Activated gamma-delta T cell (primary cell): ENCODE results near the gene CD52.

ENCODE experiments used
- DNase-seq: peaks from one replicate; lab custom pipeline; 2025; lab: John Stamatoyannopoulos, UW

CD52 gene

GRCh38 chr1:26335774-26336476, 18.2 kb downstream of the CD52 start:
- DNase-seq: no peak

GRCh38 chr1:26336477-26337205, 18.9 kb downstream of the CD52 start:
- peak; percentile 72 for DNase-seq

DNA sequence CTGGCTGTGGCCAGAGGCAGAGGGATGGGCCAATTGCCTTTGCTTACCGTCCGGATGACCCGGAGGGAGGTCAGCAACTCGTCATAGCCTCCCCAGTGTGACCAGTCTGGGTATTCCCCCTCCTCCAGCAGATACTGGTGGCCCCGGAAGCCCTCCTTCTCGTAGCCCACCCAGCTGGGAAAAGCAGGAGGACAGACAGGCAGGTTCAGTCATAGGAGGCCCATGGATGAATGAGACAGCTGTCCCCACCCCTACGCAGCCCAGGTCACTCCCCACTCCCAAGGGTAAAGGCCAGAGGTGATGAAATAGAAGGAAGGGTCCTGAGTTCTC, 19.4 kb downstream of the CD52 start:
- DNase-seq: no peak

DNA sequence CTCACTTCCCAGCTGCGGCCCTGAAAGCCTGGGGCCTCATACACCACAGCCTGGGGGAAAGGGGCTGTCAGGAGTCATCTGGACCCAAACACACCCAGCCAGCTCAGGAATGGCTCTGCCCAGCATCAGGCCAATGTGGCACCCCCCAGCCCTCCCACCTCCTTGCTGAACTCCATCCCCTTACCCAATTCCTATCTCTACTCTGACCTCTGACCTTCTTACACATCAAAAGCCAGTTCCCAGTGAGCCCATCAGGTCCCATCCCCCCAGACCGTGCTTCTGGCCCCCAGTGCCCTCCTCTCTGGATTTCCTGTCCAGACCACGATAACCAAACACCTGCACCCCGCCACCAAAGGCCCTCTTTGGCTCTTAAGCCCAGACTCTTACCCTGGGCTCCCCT, 19.9 kb downstream of the CD52 start:
- no peak for DNase-seq

GRCh38 chr1:26338670-26339069, 20.9 kb downstream of the CD52 start:
- no peak for DNase-seq

DNA sequence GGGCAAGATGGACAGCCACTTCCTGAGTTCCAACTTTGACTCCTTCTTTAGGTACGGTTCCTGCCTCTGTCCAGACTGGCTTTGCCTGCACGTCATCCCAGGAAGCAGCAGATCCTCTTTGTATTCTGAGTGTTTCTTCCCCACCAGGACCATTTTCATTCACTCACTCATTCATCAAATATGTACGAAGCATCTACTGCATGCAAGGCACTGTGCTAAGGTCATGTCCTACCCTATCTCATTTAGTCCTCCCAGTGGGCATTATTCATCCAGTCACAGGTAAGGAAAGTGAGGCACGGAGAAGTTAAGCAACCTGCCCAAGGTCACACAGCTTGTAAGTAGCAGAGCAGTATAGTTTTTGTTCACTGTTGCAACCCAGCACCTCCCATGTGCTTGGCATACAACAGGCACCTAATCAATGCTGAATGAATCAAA, 22.3 kb downstream of the CD52 start:
- no peak for DNase-seq

- no peak for DNase-seq
These were observed 26.6 kb downstream of the CD52 start for GRCh38 chr1:26344147-26344920.

DNA sequence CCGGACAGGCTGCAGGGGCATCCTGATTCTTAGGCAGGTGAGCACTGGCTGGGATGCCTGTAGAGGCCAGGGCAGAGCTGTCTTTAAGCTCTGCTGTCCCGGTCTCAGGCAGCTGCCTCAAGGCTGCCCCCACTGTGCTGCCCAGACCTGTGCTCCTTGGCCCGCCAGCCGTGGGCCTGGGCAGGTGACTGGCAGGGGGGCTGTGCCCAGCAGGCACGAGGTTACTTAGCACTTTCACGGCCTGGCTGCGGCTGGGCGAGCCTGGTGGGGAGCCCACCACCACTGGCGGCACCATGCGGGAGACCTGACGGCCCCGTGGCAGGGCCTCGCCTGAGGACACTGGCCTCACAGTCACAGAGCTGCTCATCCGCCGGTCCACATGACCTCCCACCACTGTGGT, 28.0 kb downstream of the CD52 start:
- DNase-seq: no peak

GRCh38 chr1:26346274-26347033, 28.7 kb downstream of the CD52 start:
- no peak for DNase-seq

GRCh38 chr1:26349188-26349876, 31.6 kb downstream of the CD52 start:
- DNase-seq: no peak

GRCh38 chr1:26349877-26350244, 32.1 kb downstream of the CD52 start:
- no peak for DNase-seq

- DNase-seq: no peak
These were observed 32.6 kb downstream of the CD52 start for GRCh38 chr1:26350343-26350700.

DNA sequence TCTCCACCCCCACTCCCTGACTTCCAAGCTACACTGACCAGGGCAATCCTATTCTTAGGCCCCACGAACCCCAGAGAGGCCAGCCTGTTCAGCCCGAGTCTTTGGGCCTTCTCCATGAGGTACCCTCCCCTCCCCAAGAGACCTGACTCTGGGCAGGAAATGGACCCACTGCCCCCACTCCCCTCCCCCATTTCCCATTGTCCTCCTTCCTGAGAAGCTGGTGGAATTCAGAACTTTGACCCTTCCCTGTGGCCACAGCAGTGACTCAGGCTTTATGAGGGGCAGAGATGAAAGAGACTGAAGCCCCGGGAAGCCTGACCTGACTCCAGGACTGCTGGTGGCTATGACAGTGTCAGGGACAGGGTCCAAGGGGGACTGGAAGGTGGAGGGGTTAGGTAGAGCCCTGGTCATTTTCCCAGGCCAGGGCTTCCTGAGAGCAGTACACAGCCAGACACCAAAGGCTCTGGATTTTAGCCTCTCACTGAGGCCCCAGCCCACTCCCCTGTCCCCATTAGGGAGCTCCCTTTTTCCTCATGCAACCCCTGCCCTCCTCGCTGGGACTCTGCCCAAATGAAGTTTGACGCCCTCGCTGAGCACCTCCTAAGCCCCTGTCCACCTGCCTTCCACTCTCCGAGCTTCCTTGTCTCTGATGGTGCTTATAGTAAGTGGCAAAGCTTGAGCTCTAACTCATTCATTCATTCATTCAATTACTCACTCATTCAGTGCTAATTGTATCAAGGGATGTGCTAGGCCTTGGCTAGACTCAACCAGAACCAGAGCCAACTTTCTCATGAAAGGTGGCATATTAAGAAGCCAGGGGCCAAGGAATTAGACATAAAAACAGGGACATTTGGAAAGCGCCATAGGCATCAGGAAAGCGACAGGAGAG, 33.2 kb downstream of the CD52 start:
- DNase-seq: no peak

DNA sequence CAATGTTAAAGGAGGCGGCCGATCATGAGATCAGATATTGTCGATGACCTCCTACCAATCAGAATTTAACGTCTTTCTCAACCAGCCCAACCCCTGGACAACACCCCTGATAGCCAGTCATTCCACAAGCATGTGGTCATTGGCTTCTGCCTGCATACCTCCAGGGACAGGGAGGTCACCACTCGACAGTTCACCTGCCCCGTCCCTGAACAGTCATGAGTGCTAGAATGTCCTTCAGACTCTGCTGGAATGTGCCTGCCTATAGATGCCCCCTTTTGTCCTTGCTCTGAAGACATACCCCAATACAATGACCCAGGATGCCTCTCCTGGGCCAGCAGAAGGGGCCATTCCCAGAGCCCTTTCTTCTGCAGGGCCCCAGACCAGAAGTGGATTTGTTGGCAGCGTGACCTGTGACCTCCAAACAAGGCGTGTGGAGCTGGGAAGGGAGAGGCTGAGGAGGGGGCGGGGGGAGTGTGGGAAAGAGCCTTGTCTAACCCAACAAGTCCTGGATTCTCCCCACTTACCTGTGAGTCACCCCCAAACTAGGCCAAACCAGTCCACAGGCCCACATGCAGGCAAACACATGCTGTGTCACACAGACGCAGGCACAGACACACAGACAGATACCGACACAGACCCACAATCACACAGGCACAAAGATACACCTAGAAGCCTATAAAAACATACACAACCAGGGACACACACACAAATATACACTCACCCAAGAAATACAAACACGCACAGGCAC, 34.0 kb downstream of the CD52 start:
- DNase-seq: no peak

DNA sequence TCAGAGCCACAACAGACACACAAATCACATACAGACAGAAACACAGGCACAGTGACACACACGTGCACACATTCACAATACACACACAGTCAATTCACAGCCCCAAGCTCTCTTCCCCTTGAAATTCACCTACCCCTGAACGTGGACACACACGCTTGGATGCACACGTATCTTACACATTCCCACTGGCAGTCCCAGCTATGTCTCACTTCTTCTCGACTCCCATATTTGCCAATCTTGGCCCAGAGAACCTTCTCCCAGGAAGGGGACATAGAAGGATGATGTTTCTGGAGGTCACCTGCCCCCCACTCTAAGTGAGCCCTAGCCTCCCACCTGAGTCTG, 34.6 kb downstream of the CD52 start:
- no peak for DNase-seq

DNA sequence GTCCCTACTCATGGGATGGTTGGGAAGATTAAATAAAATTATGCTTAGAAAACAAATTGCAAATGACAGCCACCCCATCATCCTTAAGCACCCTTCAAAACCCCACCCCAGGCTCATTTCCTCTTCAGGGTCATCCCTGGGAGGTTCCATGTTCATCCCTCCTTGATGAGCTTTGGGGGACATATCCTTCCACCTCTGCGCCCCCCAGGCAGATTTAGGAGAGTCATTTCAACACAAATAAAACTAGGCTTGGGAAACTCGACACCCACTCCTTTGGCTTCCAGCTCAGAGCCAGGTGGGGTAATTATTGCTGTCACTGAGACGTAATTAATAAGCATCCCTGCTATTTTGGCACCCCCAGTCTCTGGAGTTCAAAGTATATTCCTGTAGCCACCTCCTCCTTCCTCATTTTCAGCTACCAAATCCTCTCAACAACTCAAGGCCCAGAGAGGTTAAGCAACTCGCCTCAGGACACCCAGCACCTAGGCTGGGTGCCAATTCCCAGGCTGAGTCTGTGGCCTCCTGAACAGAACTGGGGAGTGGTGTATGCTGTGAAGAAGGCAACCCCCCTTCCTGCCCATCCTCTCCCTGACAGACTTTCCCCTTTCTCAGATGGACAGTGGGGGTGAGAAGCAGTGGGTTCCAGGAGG, 35.6 kb downstream of the CD52 start:
- no peak for DNase-seq

- DNase-seq: no peak
These were observed 36.4 kb downstream of the CD52 start, which contains the start of gene CRYBG2 for GRCh38 chr1:26353976-26354820. Gene CRYBG2 (minus strand): TSS chr1:26354130. CDS start chr1:26346657, 7,473 bp downstream.

GRCh38 chr1:26354972-26355371, 37.2 kb downstream of the CD52 start:
- DNase-seq: no peak

DNA sequence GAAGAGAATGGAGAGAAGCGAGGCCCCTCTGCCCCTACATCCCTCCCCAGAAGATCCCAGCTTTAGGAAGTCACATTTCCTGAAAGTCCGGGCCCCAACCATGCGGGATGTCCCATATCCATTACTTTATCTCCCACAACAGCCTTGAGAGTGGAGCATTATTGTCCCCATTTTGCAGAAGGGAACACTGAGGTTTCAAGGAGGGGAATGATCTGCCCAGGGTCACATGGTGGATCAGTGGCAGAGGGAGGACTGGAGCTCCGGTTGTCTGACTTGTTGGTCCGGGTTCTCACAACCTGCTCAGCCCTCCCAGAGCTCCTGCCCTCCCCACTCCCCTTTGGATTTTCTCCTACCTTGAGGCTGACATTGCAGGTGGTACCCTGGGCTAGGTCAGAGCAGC, 38.3 kb downstream of the CD52 start:
- DNase-seq: no peak
